Esophagus muscularis mucosa (tissue), 4 donors: ENCODE measurements around the gene CNOT3. TPM values are rescaled to one million over a fixed set of nuclear protein-coding genes. Genes with fewer than 3 reads are reported as not detected.
A peak's percentile ranks its signal among the peaks of the same experiment; 100 is the strongest.
"Not testable (repeated sequence)": the region's sequence is repeated elsewhere in the genome, so short reads cannot be mapped to it uniquely, and the experiment has no call there.

Experiments
- DNase-seq: peaks from one replicate; pipeline ENCODE4 v3.0.0-alpha.2; 2017; ENCODE audit errors: extremely low spot score
- H3K27ac ChIP-seq, 4 donors: fragments of 200-600 bp; sonication (generic); replicated peaks in 1 of 4; 1 replicate in 3 of 4; 2 replicates in 1 of 4; pipeline ENCODE4 v1.5.1; 2016 to 2019; ENCODE audit warnings: mild to moderate bottlenecking in 1 of 4
- H3K27me3 ChIP-seq, 4 donors: fragments of 200-600 bp; sonication (generic); one replicate each; pipeline versions ENCODE4 v1.5.1 to v1.6.0; 2016 to 2019
- H3K36me3 ChIP-seq, 4 donors: fragments of 200-600 bp; sonication (generic); one replicate each; pipeline ENCODE4 v1.5.1; 2016 to 2019
- H3K4me1 ChIP-seq, 4 donors: fragments of 200-600 bp; sonication (generic); one replicate each; pipeline ENCODE4 v1.5.1; 2016 to 2019
- H3K4me3 ChIP-seq, 4 donors: fragments of 200-600 bp; sonication (generic); 1 replicate in 2 of 4; 2 replicates in 2 of 4; pipeline ENCODE4 v1.5.1; 2016 to 2019; ENCODE audit warnings: mild to moderate bottlenecking in 4 of 4, moderate library complexity in 1 of 4
- H3K9me3 ChIP-seq, 4 donors: fragments of 200-600 bp; sonication (generic); 1 replicate in 3 of 4; 2 replicates in 1 of 4; pipeline ENCODE4 v1.5.1; 2016 to 2019
- EP300 ChIP-seq: sonication (generic); formaldehyde crosslinking; IDR thresholded peaks from one replicate; pipeline ENCODE4 v1.6.1; 2017; ENCODE audit warnings: antibody characterized with exemption
- POLR2A ChIP-seq: fragments of 450-650 bp; IDR thresholded peaks from one replicate; pipeline ENCODE4 v1.6.1; 2017; ENCODE audit warnings: antibody characterized with exemption, moderate library complexity, mild to moderate bottlenecking, low read depth
- POLR2AphosphoS5 ChIP-seq, 2 donors: sonication (generic); formaldehyde crosslinking; IDR thresholded peaks; one replicate each; pipeline ENCODE4 v1.6.1; 2017; ENCODE audit warnings: antibody characterized with exemption in 2 of 2
- WGBS: methylation state at CpG from one replicate; pipeline ENCODE4 v1.1.5; 2018; 5-methylcytosine and 5-hydroxymethylcytosine counted together
- intact Hi-C: fragments of 100-400 bp; cut with DNase I; formaldehyde crosslinking; loops from one replicate; pipeline ENCODE4 v1.15.1; 2023
- total RNA-seq, 4 donors: library from RNA; depleted of rRNA; stranded (reverse); fragments of >200 nt; gene quantifications; one replicate each; pipeline versions ENCODE4 v1.1.0 to v1.2.1, GENCODE V29; 2016
- TF ChIP-seq, protein P1 (sequence below), 3 experiments: fragments of 200-600 bp in 2 of 3; fragments of 450-650 bp in 1 of 3; sonication (generic) in 2 of 3; IDR thresholded peaks; one replicate each; pipeline ENCODE4 v1.5.1; 2017 to 2019; ENCODE audit warnings: antibody characterized with exemption in 3 of 3, mild to moderate bottlenecking in 2 of 3, moderate library complexity in 1 of 3

CNOT3 gene
- total RNA-seq, 4 donors from 2014 or later: 15.1 to 25.3 (median 21.1) TPM

DNA sequence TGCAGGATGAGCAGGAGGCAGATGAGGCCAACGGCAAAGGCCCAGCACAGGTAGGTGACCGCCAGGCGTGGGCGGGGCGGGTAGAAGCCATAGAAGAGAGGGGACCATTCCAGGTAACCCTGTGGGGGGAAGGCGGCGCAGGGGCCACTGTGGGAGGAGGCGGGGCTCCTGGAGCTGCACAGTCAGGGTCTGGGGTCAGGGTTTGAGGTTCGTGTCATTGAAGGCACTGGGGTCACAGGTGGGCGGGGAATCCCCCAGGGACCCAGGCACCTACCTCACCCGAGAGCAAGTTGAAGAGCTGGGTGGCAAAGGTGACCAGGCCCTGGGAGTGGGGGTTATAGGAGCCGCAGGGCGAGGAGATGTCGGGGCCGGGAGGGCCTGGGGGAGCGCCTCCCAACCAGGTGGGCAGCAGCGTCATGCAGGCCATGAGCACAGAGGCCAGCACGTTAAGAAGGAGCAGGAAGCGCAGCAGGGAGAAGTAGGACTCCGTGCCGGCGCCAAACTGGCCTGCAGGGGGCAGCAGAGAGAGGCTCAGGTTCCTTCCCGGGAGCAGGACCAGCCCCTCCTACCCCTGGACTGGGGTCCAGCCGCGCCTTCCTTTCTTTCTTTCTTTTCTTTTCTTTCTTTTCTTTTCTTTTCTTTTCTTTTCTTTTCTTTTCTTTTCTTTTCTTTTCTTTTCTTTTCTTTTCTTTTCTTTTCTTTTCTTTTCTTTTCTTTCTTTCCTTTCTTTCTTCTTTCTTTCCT, 30.8 kb downstream of the CNOT3 start:
- no peaks in the 10 kb centered on the region for H3K9me3 ChIP-seq
- peak overlapping the region in 1 of 4 donors; percentile 7 for H3K4me3 ChIP-seq
- H3K27ac ChIP-seq: no peak overlapping the region
- peaks cover 0 to 58% (median 13%) of the 10 kb centered on the region in 4 donors for H3K27me3 ChIP-seq
- no peaks in the 10 kb centered on the region for H3K36me3 ChIP-seq
- intact Hi-C loops: loop anchor here (5.0 kb wide), 1 partner anchor 34 kb away; the partner anchor contains the start of gene RPS9
- DNase-seq: peak; percentile 97
- peaks cover 12 to 28% (median 18%) of the 10 kb centered on the region in 4 donors for H3K4me1 ChIP-seq
- 9% methylated on average over 11 of the region's 25 CpGs for WGBS
- TF ChIP-seq POLR2A (no peak), POLR2AphosphoS5 (IDR thresholded peaks at IDR 0.05) (no peak), EP300 (no peak)
- TF ChIP-seq, protein P1, sequence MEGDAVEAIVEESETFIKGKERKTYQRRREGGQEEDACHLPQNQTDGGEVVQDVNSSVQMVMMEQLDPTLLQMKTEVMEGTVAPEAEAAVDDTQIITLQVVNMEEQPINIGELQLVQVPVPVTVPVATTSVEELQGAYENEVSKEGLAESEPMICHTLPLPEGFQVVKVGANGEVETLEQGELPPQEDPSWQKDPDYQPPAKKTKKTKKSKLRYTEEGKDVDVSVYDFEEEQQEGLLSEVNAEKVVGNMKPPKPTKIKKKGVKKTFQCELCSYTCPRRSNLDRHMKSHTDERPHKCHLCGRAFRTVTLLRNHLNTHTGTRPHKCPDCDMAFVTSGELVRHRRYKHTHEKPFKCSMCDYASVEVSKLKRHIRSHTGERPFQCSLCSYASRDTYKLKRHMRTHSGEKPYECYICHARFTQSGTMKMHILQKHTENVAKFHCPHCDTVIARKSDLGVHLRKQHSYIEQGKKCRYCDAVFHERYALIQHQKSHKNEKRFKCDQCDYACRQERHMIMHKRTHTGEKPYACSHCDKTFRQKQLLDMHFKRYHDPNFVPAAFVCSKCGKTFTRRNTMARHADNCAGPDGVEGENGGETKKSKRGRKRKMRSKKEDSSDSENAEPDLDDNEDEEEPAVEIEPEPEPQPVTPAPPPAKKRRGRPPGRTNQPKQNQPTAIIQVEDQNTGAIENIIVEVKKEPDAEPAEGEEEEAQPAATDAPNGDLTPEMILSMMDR (IDR thresholded peaks at IDR 0.05): peak; percentile 79 to 89 (median 81)

DNA sequence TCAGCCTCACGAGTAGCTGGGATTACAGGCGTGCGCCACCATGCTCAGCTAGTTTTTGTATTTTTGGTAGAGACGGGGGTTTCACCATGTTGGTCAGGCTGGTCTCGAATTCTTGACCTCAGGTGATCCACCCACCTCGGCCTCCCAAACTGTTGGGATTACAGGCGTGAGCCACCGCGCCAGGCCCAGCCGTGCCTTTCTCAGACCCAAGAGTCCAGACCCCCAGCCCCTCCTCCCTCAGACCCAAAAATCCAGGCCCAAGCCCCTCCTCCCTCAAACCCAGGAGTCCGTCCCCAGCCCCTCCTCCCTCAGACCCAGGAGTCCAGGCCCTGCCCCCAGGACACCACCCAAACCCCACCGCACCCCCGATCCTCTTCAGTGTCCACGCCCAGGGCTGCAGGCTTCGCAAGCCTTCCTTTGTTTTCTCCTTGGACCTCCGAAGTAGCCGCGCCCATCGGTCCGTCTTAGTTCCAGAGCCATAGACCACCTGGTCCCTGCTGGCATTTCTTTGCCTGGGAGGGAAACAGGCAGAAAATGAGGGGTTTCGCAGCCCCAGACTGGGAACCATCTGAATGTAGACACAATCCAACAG, 31.7 kb downstream of the CNOT3 start:
- intact Hi-C loops: loop anchor here (5.0 kb wide), 1 partner anchor 33 kb away; the partner anchor contains the start of gene RPS9
- peaks cover 0 to 67% (median 15%) of the 10 kb centered on the region in 4 donors for H3K27me3 ChIP-seq
- no peak for DNase-seq
- H3K36me3 ChIP-seq: no peaks in the 10 kb centered on the region
- no peaks in the 10 kb centered on the region for H3K9me3 ChIP-seq
- no peak for TF ChIP-seq POLR2AphosphoS5 (IDR thresholded peaks at IDR 0.05)
- no peak for TF ChIP-seq POLR2A
- TF ChIP-seq, protein P1 (IDR thresholded peaks at IDR 0.05): no peak
- no peak for TF ChIP-seq EP300
- no peak overlapping the region for H3K4me3 ChIP-seq
- WGBS: 82% methylated on average over 21 of the region's 21 CpGs
- peaks cover 10 to 25% (median 15%) of the 10 kb centered on the region in 4 donors for H3K4me1 ChIP-seq
- no peak overlapping the region for H3K27ac ChIP-seq

DNA sequence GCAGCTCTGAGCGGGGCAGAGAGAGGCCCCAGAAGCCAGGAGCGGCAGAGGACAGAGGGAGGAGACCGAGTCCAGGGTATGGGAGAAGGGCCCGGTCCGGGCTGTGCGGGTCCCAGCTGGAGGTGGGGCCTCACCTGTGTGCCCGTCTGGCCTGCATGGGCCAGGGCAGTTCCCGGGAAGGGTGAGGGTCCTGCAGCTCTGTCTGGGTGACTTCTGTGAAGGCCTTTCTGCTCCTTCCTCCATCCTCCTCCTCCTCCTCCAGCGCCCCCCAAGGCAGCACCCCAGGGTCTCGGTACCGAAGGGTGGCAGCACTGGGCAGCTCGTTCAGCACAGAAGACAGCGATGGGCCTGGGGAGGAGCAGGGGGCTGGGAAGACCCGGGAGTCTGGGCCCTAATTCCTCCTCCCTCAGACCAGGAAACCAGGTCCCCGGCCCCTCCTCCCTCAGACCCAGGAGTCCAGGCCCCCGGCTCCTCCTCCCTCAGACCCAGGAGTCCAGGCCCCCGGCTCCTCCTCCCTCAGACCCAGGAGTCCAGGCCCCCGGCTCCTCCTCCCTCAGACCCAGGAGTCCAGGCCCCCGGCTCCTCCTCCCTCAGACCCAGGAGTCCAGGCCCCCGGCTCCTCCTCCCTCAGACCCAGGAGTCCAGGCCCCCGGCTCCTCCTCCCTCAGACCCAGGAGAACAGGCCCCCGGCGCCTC, 34.3 kb downstream of the CNOT3 start:
- H3K27me3 ChIP-seq: peaks cover 0 to 47% (median 7%) of the 10 kb centered on the region in 4 donors
- H3K4me1 ChIP-seq: peaks cover 4 to 16% (median 8%) of the 10 kb centered on the region in 4 donors
- H3K9me3 ChIP-seq, DNase-seq, H3K27ac ChIP-seq, H3K36me3 ChIP-seq, H3K4me3 ChIP-seq: not testable (repeated sequence)
- 81% methylated on average over 14 of the region's 23 CpGs for WGBS
- intact Hi-C loops: loop anchor here (2.0 kb wide), 1 partner anchor 59 kb away; no protein-coding TSS in a partner anchor

DNA sequence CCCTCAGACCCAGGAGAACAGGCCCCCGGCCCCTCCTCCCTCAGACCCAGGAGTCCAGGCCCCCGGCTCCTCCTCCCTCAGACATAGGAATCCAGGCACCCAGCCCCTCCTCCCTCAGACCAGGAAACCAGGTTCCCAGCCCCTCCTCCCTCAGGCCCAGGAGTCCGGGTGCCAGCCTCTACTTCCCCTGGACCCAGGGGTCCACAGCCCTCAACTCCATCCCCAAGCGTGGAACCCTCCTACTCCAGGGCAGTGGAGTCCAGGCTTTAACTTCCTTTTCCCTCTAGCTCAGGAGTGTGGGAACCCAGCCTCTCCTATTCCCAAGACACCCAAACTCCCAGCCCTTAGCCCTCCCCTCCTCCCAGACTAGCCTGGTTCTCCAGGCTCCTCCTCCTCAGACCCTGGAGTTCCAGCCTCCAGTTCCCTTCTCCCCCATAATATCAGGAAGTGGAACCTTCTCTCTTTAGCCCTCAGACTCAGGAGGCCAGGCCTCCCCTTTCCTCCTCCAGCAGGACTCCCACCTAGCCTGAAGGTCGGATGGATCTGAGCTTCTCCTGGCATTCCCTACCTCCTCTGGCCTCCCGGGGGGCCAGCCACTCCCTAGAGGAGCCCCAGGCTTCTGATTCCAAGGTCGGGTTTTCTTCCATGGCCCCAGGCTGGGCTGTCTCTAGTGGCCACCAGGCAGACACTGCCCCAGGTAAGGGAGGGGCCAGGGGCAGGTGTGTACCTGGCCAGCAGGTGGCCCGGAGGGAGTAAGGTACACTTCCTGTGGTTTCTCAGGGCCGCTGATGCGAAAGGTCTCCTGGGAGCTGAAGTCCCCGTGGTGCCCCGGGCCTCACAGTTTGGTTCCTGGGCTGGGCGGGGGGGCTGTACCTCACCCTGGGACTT, 35.2 kb downstream of the CNOT3 start, which contains the start of gene TMC4:
Gene TMC4 (minus strand): TSS at position 690 of the 888 bp plus-strand sequence. CDS start 43 bp downstream, at position 647.
- DNase-seq: no peak
- Histone ChIP-seq H3K4me1 (peaks cover 4 to 16% (median 8%) of the 10 kb centered on the region in 4 donors), H3K27me3 (peaks cover 0 to 39% (median 7%) of the 10 kb centered on the region in 4 donors), H3K27ac (peak within 1 kb of the TSS in 2 of 4 donors; percentile 28 to 55), H3K36me3 (peaks cover 0 to 7% (median 4%) of the 10 kb centered on the region in 4 donors), H3K9me3 (no peaks in the 10 kb centered on the region), H3K4me3 (peak within 1 kb of the TSS in 3 of 4 donors; percentile 4 to 16 (median 12))
- 23% methylated on average over 5 of the region's 13 CpGs for WGBS
- intact Hi-C loops: no loop called here
- no peak for TF ChIP-seq POLR2AphosphoS5 (IDR thresholded peaks at IDR 0.05)
- TF ChIP-seq, protein P1 (IDR thresholded peaks at IDR 0.05): no peak
- TF ChIP-seq POLR2A: no peak
- TF ChIP-seq EP300: no peak
